NB4 (cell line): ENCODE data around the gene AVPR1A.

ENCODE experiments used
- CTCF ChIP-seq: IDR thresholded peaks from one replicate; pipeline ENCODE4 v1.5.1; 2012; ENCODE audit warnings: low read depth, low read length
- MAX ChIP-seq: IDR thresholded peaks from 2 replicates; pipeline ENCODE4 v1.6.1; 2011; ENCODE audit warnings: low read depth, low read length
- MYC ChIP-seq: IDR thresholded peaks from 2 replicates; pipeline ENCODE4 v1.6.1; 2011; ENCODE audit warnings: low read depth, low read length
- POLR2A ChIP-seq: IDR thresholded peaks from 2 replicates; pipeline ENCODE4 v1.6.1; 2011; ENCODE audit warnings: mild to moderate bottlenecking; ENCODE audit not compliant: insufficient read length; ENCODE audit errors: extremely low read depth

- TF ChIP-seq CTCF: no peak
- TF ChIP-seq POLR2A: no peak
- no peak for TF ChIP-seq MYC
- TF ChIP-seq MAX: no peak
These were observed 12.5 kb downstream of the AVPR1A start for GRCh38 chr12:63138488-63138887.
